Measurements from ENCODE around the gene FOXN3. TPM values are rescaled to one million over a fixed set of nuclear protein-coding genes. Genes with fewer than 3 reads are reported as not detected.
"Not testable (repeated sequence)": the region's sequence is repeated elsewhere in the genome, so short reads cannot be mapped to it uniquely, and the experiment has no call there.

The FOXN3 gene
- total RNA-seq, 4 donors from 2014 or later: 98.7 to 116 (median 103) TPM

DNA sequence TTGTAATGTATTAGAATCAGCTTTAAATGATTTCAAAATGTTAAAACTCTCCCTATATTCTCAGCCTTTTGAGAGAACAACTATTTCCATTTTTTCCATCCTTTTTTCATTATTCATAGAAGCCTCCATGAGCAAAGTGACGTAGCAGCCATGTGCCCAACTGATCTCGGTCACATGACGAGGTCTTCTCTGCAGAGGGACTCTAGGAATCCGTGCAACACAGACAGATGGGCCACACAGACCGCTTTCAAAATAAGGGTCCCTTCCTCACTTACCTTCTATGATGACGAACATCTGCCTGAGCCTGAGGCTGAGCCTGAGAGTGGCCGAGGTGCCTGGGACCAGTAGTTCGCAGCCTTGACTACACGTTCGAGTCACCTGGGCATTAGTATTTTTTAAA lies 293.8 kb downstream of the FOXN3 start:
- Histone ChIP-seq H3K36me3 (no peaks in the 10 kb centered on the region), H3K27ac (no peak overlapping the region), H3K4me3 (no peak overlapping the region), H3K27me3 (no peaks in the 10 kb centered on the region), H3K9me3 (peaks cover 0 to 19% (median 2%) of the 10 kb centered on the region in 4 donors), H3K4me1 (no peaks in the 10 kb centered on the region)
- no peak for DNase-seq (ENCODE audit: low spot score in 2 of 2)
- TF ChIP-seq, protein P1, sequence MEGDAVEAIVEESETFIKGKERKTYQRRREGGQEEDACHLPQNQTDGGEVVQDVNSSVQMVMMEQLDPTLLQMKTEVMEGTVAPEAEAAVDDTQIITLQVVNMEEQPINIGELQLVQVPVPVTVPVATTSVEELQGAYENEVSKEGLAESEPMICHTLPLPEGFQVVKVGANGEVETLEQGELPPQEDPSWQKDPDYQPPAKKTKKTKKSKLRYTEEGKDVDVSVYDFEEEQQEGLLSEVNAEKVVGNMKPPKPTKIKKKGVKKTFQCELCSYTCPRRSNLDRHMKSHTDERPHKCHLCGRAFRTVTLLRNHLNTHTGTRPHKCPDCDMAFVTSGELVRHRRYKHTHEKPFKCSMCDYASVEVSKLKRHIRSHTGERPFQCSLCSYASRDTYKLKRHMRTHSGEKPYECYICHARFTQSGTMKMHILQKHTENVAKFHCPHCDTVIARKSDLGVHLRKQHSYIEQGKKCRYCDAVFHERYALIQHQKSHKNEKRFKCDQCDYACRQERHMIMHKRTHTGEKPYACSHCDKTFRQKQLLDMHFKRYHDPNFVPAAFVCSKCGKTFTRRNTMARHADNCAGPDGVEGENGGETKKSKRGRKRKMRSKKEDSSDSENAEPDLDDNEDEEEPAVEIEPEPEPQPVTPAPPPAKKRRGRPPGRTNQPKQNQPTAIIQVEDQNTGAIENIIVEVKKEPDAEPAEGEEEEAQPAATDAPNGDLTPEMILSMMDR (IDR thresholded peaks at IDR 0.05): no peak
- TF ChIP-seq POLR2A (IDR thresholded peaks at IDR 0.05) (no peak), EP300 (IDR thresholded peaks at IDR 0.05) (no peak)
- WGBS, 2 donors: 88 to 89% methylated on average over 8 to 10 of the region's 10 CpGs

DNA sequence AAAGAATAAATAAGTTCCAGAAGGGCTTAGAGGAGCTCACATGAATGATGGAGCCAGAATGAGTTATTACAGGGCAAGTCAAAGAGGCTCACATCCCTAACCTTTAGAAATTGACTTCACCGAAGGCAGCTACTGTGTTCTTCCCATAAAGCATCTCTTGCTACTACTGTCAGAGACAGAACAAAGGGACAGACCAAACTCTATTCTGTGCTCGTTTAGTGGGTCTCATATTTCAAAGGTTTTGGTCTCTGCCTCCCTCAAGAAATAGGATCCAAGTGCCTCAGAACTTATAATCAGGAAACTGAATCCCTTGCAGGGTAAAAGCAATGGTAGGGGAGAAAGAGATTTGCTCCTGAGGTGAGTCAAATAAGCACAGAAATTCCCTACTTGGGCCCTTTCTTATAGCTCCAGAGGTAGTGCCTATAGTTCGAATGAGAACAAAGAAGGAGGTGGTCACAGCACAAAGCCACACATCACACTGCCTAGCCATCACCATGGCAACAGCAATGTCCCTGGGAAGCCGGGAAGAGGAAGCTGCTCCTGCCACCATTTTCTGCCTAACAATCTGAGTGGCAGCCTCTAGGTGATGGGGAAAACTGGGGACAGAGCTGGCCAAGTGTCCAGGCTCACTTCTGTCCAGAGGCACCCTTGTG lies 294.9 kb downstream of the FOXN3 start:
- no peak for DNase-seq (ENCODE audit: low spot score in 2 of 2)
- Histone ChIP-seq H3K4me3 (no peak overlapping the region), H3K9me3 (peaks cover 0 to 19% (median 2%) of the 10 kb centered on the region in 4 donors), H3K27me3 (no peaks in the 10 kb centered on the region), H3K36me3 (no peaks in the 10 kb centered on the region), H3K27ac (no peak overlapping the region), H3K4me1 (no peaks in the 10 kb centered on the region)
- WGBS, 2 donors: 12 to 19% methylated on average over 4 of the region's 4 CpGs
- TF ChIP-seq EP300 (IDR thresholded peaks at IDR 0.05) (no peak), POLR2A (IDR thresholded peaks at IDR 0.05) (no peak)
- TF ChIP-seq, protein P1 (IDR thresholded peaks at IDR 0.05): no peak

DNA sequence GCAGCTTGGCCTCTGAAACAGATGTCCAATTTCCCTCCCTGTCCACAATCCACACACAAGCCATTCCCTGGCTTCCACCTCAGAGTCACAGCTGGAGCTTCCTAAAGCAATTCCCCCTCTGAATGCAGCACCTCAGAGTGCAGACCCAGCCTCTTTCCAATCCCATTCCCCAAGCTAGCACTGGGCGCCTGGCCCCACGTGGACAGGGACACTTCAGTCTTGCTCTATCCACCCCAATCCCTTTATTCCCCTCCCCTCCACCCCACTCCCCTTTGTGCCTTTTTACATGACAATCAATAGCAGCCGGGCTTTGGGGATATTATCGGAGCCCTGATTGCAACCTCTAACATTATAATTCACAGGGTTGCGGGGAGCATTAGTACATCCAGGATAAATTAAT lies 300.0 kb downstream of the FOXN3 start:
- H3K9me3 ChIP-seq: peaks cover 0 to 19% (median 2%) of the 10 kb centered on the region in 4 donors
- H3K4me3 ChIP-seq: no peak overlapping the region
- no peak overlapping the region for H3K27ac ChIP-seq
- no peaks in the 10 kb centered on the region for H3K36me3 ChIP-seq
- H3K27me3 ChIP-seq: no peaks in the 10 kb centered on the region
- TF ChIP-seq POLR2A (IDR thresholded peaks at IDR 0.05) (no peak), EP300 (IDR thresholded peaks at IDR 0.05) (no peak)
- TF ChIP-seq, protein P1 (IDR thresholded peaks at IDR 0.05): no peak
- H3K4me1 ChIP-seq: no peaks in the 10 kb centered on the region
- WGBS, 2 donors: 54 to 63% methylated on average over 5 of the region's 5 CpGs
- DNase-seq (ENCODE audit: low spot score in 2 of 2): no peak

GRCh38 chr14:89114109-89114508 lies 302.9 kb downstream of the FOXN3 start:
- peaks cover 0 to 1% (median 0%) of the 10 kb centered on the region in 4 donors for H3K9me3 ChIP-seq
- TF ChIP-seq EP300 (IDR thresholded peaks at IDR 0.05): no peak
- TF ChIP-seq POLR2A (IDR thresholded peaks at IDR 0.05): no peak
- TF ChIP-seq, protein P1 (IDR thresholded peaks at IDR 0.05): no peak
- no peaks in the 10 kb centered on the region for H3K4me1 ChIP-seq
- no peaks in the 10 kb centered on the region for H3K27me3 ChIP-seq
- H3K27ac ChIP-seq: no peak overlapping the region
- no peaks in the 10 kb centered on the region for H3K36me3 ChIP-seq
- DNase-seq (ENCODE audit: low spot score in 2 of 2): no peak
- H3K4me3 ChIP-seq: no peak overlapping the region

DNA sequence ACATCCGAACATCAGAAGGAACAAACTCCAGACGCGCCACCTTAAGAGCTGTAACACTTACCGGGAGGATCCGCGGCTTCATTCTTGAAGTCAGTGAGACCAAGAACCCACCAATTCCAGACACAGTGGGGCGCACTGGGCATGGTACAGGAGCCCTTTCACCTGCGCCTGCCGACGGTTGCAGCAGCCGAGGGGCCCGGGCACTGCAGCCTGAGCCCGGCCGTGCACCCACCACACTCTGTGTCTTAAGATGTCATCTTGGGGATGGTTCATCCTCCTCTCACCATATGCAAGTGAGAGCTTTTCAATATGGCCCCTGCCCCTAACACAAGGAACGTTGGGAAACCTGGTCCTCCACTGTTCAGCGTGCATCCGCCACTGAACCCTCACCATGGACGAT lies 304.3 kb downstream of the FOXN3 start:
- no peak for DNase-seq (ENCODE audit: low spot score in 2 of 2)
- WGBS, 2 donors: 94% methylated on average over 11 to 18 of the region's 18 CpGs
- Histone ChIP-seq H3K9me3 (no peaks in the 10 kb centered on the region), H3K4me3 (no peak overlapping the region), H3K27ac (no peak overlapping the region), H3K4me1 (no peaks in the 10 kb centered on the region), H3K27me3 (no peaks in the 10 kb centered on the region), H3K36me3 (no peaks in the 10 kb centered on the region)
- no peak for TF ChIP-seq EP300 (IDR thresholded peaks at IDR 0.05)
- no peak for TF ChIP-seq POLR2A (IDR thresholded peaks at IDR 0.05)
- TF ChIP-seq, protein P1 (IDR thresholded peaks at IDR 0.05): no peak

DNA sequence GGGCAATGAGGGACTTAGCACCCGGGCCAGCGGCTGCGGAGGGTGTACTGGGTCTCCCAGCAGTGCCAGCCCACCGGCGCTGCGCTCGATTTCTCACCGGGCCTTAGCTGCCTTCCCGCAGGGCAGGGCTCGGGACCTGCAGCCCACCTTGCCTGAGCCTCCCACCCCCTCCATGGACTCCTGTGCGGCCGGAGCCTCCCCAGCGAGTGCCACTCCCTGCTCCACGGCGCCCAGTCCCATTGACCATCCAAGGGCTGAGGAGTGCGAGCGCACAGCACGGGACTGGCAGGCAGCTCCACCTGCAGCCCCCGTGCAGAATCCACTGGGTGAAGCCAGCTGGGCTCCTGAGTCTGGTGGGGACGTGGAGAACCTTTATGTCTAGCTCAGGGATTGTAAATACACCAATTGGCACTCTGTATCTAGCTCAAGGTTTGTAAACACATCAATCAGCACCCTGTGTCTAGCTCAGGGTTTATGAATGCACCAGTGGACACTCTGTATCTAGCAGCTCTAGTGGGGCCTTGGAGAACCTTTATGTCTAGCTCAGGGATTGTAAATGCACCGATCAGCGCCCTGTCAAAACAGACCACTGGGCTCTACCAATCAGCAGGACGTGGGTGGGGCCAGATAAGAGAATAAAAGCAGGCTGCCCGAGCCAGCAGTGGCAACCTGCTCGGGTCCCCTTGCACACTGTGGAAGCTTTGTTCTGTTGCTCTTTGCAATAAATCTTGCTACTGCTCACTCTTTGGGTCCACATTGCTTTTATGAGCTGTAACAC lies 305.1 kb downstream of the FOXN3 start:
- H3K36me3 ChIP-seq; H3K4me3 ChIP-seq; DNase-seq (ENCODE audit: low spot score in 2 of 2); H3K9me3 ChIP-seq; H3K4me1 ChIP-seq; H3K27me3 ChIP-seq; H3K27ac ChIP-seq: not testable (repeated sequence)
- WGBS, 2 donors: 80 to 83% methylated on average over 20 to 25 of the region's 25 CpGs

DNA sequence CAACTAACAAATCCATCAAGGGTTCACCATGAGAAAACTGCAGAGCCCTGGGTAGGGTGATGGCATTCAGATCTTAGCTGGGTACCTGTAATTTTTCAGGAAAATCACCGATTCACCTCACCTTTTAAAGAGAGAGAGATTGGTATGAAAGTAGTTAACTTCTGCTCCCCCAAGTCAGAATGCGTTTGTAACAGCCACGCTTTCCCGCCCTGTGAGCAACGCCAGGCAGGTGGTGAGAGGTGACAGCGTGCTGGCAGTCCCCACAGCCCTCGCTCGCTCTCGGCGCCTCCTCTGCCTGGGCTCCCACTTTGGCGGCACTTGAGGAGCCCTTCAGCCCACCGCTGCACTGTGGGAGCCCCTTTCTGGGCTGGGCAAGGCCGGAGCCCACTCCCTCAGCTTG lies 305.8 kb downstream of the FOXN3 start:
- H3K9me3 ChIP-seq; DNase-seq (ENCODE audit: low spot score in 2 of 2); H3K4me3 ChIP-seq; H3K27me3 ChIP-seq; H3K4me1 ChIP-seq; H3K36me3 ChIP-seq; H3K27ac ChIP-seq: not testable (repeated sequence)
- WGBS, 2 donors: 95 to 96% methylated on average over 13 of the region's 13 CpGs
